ENCODE measurements around the gene SCAMP5.

SCAMP5 gene

DNA sequence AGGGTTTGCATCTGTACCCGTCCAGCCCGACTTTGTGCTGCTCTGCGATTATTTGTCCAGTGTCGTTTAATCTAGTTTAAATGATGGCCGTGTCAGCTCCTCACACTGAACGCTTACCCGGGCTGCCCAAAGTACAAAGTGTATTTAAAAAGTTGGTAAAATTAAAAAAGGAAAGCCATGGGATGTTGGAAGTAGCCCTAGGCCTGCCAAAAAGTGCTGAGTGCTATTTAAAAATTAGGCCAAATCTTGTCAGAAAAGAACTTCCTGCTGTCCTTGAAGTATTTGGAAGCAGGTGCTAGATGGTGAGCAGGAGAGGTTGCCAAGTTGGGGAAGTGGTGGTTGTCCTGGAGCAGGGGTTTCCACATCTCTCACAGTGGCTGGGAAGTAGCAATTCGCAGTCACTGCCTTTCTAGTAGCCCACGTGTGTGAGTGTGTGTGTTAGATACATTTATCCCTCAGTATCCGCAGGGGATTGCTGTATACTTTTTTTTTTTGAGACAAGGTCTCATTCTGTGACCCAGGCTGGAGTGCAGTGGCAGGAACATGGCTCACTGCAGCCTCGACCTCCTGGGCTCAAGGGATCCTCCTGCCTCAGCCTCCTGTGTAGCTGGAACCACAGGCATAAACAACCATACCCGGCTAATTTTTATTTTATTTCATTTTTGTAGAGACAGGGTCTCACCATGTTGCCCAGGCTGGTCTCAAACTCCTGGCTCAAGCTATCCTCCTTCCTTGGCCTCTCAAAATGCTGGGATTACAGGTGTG is 28.7 kb downstream of the SCAMP5 start:
- Histone ChIP-seq H3K4me1 (ENCODE audit: low read length) (peaks cover 48% of the 10 kb centered on the region), H3K27me3 (replicated peaks; ENCODE audit: insufficient read depth, low read length) (no peaks in the 10 kb centered on the region), H3K9me2 (replicated peaks; ENCODE audit: insufficient read depth, low read length) (no peaks in the 10 kb centered on the region), H3K27ac (ENCODE audit: low read length) (peak overlapping the region; percentile 72), H3K9me3 (replicated peaks; ENCODE audit: insufficient read depth, low read length) (no peaks in the 10 kb centered on the region), H3F3A (ENCODE audit: insufficient read depth, low read length) (peaks cover 38% of the 10 kb centered on the region), H3K4me2 (ENCODE audit: low read depth, low read length) (peak overlapping the region; percentile 88), H4K20me1 (ENCODE audit: insufficient read depth, low read length) (no peaks in the 10 kb centered on the region), H2AFZ (ENCODE audit: low read length) (no peak overlapping the region), H3K79me2 (ENCODE audit: low read length) (peaks cover 48% of the 10 kb centered on the region), H3K4me3 (ENCODE audit: low read length) (peak overlapping the region; percentile 91), H3K36me3 (replicated peaks; ENCODE audit: insufficient read depth, low read length) (no peaks in the 10 kb centered on the region), H3K9ac (ENCODE audit: low read length) (peak overlapping the region; percentile 99)
- peak; percentile 41 for DNase-seq
- TF ChIP-seq EZH2 (optimal IDR thresholded peaks at IDR 0.05; ENCODE audit: low read depth, low read length) = no peak
- TF ChIP-seq, protein P1, sequence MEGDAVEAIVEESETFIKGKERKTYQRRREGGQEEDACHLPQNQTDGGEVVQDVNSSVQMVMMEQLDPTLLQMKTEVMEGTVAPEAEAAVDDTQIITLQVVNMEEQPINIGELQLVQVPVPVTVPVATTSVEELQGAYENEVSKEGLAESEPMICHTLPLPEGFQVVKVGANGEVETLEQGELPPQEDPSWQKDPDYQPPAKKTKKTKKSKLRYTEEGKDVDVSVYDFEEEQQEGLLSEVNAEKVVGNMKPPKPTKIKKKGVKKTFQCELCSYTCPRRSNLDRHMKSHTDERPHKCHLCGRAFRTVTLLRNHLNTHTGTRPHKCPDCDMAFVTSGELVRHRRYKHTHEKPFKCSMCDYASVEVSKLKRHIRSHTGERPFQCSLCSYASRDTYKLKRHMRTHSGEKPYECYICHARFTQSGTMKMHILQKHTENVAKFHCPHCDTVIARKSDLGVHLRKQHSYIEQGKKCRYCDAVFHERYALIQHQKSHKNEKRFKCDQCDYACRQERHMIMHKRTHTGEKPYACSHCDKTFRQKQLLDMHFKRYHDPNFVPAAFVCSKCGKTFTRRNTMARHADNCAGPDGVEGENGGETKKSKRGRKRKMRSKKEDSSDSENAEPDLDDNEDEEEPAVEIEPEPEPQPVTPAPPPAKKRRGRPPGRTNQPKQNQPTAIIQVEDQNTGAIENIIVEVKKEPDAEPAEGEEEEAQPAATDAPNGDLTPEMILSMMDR (IDR thresholded peaks at IDR 0.05; ENCODE audit: low read length) = no peak
- TF ChIP-seq EZH2phosphoT487 (IDR thresholded peaks at IDR 0.05; ENCODE audit: low read length) = no peak

GRCh38 chr15:75025107-75025506 is 29.7 kb downstream of the SCAMP5 start:
- TF ChIP-seq EZH2phosphoT487 (IDR thresholded peaks at IDR 0.05; ENCODE audit: low read length) = no peak
- TF ChIP-seq EZH2 (optimal IDR thresholded peaks at IDR 0.05; ENCODE audit: low read depth, low read length) = no peak
- TF ChIP-seq, protein P1 (IDR thresholded peaks at IDR 0.05; ENCODE audit: low read length) = no peak
- Histone ChIP-seq H3K27me3 (replicated peaks; ENCODE audit: insufficient read depth, low read length) (no peaks in the 10 kb centered on the region), H3K4me1 (ENCODE audit: low read length) (peaks cover 58% of the 10 kb centered on the region), H3K9me3 (replicated peaks; ENCODE audit: insufficient read depth, low read length) (no peaks in the 10 kb centered on the region), H3K9me2 (replicated peaks; ENCODE audit: insufficient read depth, low read length) (no peaks in the 10 kb centered on the region), H3K4me2 (ENCODE audit: low read depth, low read length) (0 out of 2 replicates have a peak overlapping the region, but pooled peaks have one; percentile 4), H3K36me3 (replicated peaks; ENCODE audit: insufficient read depth, low read length) (no peaks in the 10 kb centered on the region), H3K4me3 (ENCODE audit: low read length) (no peak overlapping the region), H2AFZ (ENCODE audit: low read length) (no peak overlapping the region), H3F3A (ENCODE audit: insufficient read depth, low read length) (peaks cover 38% of the 10 kb centered on the region), H4K20me1 (ENCODE audit: insufficient read depth, low read length) (no peaks in the 10 kb centered on the region), H3K27ac (ENCODE audit: low read length) (peak overlapping the region; percentile 14; the same call in 1 of the 2 replicates), H3K9ac (ENCODE audit: low read length) (no peak overlapping the region; the same call in 1 of the 2 replicates), H3K79me2 (ENCODE audit: low read length) (peaks cover 58% of the 10 kb centered on the region)
- DNase-seq = no peak

- Histone ChIP-seq H4K20me1 (ENCODE audit: insufficient read depth, low read length) (no peaks in the 10 kb centered on the region), H3K4me2 (ENCODE audit: low read depth, low read length) (0 out of 2 replicates have a peak overlapping the region, but pooled peaks have one; percentile 4), H3K4me3 (ENCODE audit: low read length) (no peak overlapping the region), H3K9me2 (replicated peaks; ENCODE audit: insufficient read depth, low read length) (no peaks in the 10 kb centered on the region), H3K36me3 (replicated peaks; ENCODE audit: insufficient read depth, low read length) (no peaks in the 10 kb centered on the region), H3K27me3 (replicated peaks; ENCODE audit: insufficient read depth, low read length) (no peaks in the 10 kb centered on the region), H3F3A (ENCODE audit: insufficient read depth, low read length) (peaks cover 38% of the 10 kb centered on the region), H3K27ac (ENCODE audit: low read length) (peak overlapping the region; percentile 73; the same call in 1 of the 2 replicates), H3K79me2 (ENCODE audit: low read length) (peaks cover 64% of the 10 kb centered on the region), H2AFZ (ENCODE audit: low read length) (no peak overlapping the region), H3K4me1 (ENCODE audit: low read length) (peaks cover 64% of the 10 kb centered on the region), H3K9me3 (replicated peaks; ENCODE audit: insufficient read depth, low read length) (no peaks in the 10 kb centered on the region), H3K9ac (ENCODE audit: low read length) (no peak overlapping the region; the same call in 1 of the 2 replicates)
- TF ChIP-seq EZH2 (optimal IDR thresholded peaks at IDR 0.05; ENCODE audit: low read depth, low read length) (no peak), EZH2phosphoT487 (IDR thresholded peaks at IDR 0.05; ENCODE audit: low read length) (no peak)
- TF ChIP-seq, protein P1 (IDR thresholded peaks at IDR 0.05; ENCODE audit: low read length) = no peak
- DNase-seq = no peak
These were observed 30.3 kb downstream of the SCAMP5 start for GRCh38 chr15:75025548-75026260.
